ENCODE data around the gene PTPRK.

- TF ChIP-seq POLR2A (IDR thresholded peaks at IDR 0.05), result no peak
- TF ChIP-seq CTCF (IDR thresholded peaks at IDR 0.05), result no peak
Observed at GRCh38 chr6:127963495-127963894, 556.9 kb downstream of the PTPRK start.

All from thyroid gland (tissue), 4 donors.